Lung microvascular endothelial cell (primary cell): Measurements from ENCODE around the gene MCTP1. TPM values are rescaled to one million over a fixed set of nuclear protein-coding genes. Genes with fewer than 3 reads are reported as not detected.
"Not testable (repeated sequence)": the region's sequence is repeated elsewhere in the genome, so short reads cannot be mapped to it uniquely, and the experiment has no call there.

Experiments
- DNase-seq, 2 donors: peaks; one replicate each; pipeline versions ENCODE4 v3.0.0 to v3.0.0-alpha.2; 2010; ENCODE audit warnings: low read depth in 2 of 2
- total RNA-seq: library from RNA; depleted of rRNA; stranded (reverse); fragments of >200 nt; gene quantifications from 2 replicates; pipeline ENCODE4 v1.2.1, GENCODE V29; 2014

Gene MCTP1
- total RNA-seq, 1 donor from 2014 or later, result 55.8 TPM

DNA sequence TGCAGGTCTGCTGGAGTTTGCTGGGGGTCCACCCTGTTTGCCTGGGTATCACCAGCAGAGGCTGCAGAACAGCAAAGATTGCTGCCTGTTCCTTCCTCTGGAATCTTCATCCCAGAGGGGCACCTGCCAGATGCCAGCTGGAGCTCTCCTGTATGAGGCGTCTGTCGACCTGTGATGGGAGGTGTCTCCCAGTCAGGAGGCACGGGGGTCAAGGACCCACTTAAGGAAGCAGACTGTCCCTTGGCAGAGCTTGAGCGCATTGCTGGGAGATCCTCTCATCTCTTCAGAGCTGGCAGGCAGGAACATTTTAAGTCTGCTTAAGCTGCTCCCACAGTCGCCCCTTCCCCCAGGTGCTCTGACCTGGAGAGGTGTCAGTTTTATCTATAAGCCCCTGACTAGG, 456.7 kb downstream of the MCTP1 start:
- not testable (repeated sequence) for DNase-seq

GRCh38 chr5:94820488-94820887, 464.4 kb downstream of the MCTP1 start:
- no peak for DNase-seq

- DNase-seq, result no peak
Measured at GRCh38 chr5:94818904-94819303, 466.0 kb downstream of the MCTP1 start.

DNA sequence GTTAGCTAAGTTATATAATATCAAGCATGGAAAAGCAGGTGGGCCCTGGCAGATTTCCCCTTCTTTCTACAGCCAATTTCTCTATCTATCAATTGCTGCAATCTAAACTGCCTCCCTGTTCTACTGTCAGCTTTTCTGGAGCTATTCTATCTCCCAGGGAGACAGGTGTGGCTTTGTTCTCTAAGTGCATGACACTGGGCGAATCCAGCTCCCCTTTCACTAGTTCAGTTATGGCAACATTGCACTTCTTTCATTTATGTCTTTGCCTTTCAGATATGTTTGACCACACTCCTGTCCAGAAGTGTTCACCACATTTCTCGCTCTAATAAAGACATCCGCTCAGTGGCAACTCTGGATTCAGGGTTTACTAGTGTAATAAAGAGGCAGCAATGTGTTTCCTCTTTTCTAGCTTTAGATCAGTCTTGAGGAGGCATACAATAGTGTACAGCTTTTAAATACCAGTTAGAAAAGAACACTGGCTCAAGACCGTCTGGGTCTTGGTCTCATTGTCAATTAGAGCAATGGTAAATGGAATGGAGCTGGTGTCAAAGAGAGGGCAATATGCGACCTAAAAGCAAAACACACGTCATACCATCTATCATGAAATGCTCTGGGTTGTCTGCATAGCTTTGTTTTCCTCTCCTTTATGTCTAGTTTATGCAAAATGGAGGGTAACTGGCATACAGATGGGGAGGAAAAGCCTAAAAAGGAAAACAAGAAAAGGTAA, 469.4 kb downstream of the MCTP1 start:
- no peak for DNase-seq

GRCh38 chr5:94812232-94812631, 472.7 kb downstream of the MCTP1 start:
- no peak for DNase-seq

DNA sequence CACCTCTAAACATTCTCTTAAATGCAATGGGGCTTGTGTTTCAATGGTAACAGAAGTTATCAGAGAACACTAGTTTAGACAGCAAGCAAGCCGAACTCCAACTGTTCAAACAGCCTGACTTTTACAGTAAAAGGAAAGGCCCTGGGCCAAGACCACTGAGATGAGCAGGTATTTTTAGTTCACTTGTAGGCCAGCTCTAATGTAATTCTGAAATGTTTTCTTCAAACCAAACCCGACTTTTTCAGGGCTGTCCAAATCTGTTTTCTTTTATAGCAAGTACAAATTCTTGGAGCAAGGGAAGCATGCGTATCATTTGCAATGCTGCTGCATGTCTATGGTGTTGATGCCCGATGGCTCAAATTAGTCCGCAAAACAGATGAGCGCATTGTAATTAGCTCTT, 473.6 kb downstream of the MCTP1 start:
- DNase-seq, result no peak

DNA sequence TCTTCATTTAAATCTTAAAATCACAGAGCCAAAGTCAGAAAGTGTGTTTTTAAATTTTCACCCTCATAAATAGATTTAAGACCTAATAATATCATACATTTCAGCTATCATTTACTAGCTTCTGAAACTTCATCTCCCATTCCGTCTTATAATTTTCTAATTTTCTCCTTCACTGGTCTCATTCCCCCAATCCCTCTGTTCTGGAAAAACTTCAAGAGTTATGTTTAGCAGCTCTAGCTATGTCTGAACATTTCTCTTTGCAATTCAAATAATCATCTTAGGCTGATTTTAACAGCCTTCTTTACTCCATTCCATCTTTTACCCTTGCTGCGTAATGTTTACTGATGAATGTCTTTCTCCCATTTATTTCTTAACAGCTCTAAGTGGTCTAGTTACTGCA, 474.0 kb downstream of the MCTP1 start:
- DNase-seq, result no peak

DNA sequence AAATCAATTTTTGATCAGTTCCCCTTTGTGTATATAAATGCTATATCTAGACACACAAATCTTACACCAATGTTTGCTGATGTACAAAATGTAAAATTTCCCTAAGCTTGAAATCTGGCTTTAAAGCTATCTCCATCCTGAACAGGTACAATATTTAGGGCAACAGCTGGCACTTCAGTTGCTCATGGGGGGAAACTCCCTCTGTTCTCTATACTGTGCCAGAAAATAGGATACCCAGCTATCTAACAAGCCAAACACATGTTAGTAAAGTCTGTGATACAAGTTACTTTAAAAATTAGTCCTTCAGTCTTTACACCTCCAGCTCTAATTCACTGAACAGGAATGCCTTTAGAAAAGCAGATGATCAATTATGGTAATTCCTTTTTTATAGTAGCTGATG, 474.6 kb downstream of the MCTP1 start:
- DNase-seq, result no peak

DNA sequence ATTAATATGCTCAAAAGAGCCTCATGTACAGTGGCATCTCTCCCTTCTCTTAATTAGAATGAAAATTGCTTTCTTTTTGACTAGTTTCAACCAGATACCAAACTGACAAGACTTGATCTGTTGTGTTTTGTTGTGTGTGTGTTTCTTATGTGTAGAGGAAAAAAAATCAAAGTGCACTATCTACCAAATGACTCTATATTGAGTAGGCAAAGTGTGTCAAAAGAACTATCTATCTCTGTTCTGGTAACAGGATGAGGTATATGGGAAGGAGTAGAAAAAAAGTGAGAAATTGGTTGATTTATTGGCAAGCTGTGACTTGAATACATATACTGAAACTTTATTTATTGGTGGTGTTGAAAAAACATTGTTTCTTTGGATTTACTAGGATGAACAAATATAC, 476.4 kb downstream of the MCTP1 start:
- no peak for DNase-seq

DNA sequence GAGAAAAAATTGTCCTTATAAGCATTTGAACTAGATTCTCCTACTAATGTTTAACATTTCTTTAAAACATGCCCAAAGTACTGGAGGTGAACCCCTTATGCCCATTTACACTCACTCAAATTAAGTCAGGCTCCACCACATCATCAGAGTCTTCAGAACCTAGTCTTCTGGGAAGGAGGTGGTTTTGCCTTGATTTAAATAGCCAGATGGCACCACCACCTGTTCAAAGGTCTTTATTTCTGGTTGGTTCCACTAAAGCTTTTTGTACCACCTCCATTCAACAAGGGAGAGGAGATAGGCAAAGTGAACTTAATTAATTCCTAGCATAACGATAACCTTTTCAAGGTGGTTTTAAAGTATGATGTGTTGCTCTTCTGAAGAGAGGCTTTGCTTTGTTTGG, 476.9 kb downstream of the MCTP1 start:
- no peak for DNase-seq

DNA sequence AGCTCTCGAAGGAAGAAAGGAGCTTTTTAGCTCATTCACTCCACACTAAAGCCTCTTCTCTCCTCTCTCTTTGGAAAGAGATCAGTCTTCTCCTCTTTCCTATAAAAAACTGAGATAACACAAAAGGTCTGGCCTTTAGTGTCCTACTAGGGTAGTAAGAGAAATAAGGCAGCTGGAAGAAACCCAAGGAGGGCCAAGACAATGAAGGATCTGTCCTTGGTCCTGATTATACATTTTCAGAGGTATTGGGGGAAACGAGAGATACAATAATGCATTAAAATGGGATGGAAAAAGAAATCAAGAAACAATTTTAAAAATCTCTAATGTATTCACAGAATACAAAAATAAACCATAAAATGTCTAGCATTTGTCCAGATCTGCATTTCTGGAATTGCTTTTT, 482.4 kb downstream of the MCTP1 start:
- peak in 1 of 2 donors; percentile 12 for DNase-seq

GRCh38 chr5:94796586-94796985, 488.3 kb downstream of the MCTP1 start:
- no peak for DNase-seq

- peak in 1 of 2 donors; percentile 34 for DNase-seq
Measured at GRCh38 chr5:94793816-94794198, 491.1 kb downstream of the MCTP1 start.

- peak in 1 of 2 donors; percentile 74 for DNase-seq
Measured at GRCh38 chr5:94793113-94793815, 491.6 kb downstream of the MCTP1 start.

DNA sequence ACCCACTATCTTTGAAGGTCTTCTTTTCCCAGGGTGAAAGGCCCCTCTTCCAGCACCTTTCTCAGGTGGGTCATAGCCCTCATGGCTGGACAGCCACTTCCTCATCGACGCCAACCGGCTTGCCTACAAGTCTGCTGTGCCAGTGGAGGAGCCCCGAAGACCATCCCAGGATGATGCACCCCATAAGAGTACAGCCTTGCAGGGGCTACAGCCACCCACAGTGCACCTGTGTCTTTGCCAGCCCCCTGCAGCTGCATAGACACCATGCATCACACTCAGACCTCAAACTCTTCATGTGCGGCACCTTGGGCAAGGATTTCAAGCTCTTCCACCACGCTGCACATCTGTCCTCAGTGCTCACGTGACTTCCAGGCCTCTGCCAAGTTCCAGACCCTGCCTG, 493.1 kb downstream of the MCTP1 start:
- no peak for DNase-seq

DNA sequence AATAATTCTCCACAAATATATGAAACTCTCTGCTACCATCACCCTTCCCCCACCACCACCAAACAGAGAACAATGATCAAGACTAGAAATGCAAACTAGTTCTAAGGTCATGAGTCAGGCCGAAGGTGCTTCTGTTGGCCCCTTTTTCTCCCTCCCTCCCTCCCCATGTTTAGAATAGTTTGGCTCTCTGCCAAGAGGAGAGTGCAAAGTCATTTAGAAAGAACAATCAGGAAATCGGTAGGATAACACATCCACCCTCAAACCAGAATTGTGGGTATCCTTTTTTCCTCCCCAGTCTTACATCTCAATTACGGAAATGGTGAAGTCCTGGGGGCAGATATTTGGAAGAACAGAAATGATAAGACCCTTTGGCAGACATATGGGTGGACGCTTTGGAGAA, 496.4 kb downstream of the MCTP1 start:
- no peak for DNase-seq

GRCh38 chr5:94784536-94785505, 500.1 kb downstream of the MCTP1 start:
- DNase-seq, result no peak

GRCh38 chr5:94782383-94782782, 502.5 kb downstream of the MCTP1 start:
- no peak for DNase-seq

DNA sequence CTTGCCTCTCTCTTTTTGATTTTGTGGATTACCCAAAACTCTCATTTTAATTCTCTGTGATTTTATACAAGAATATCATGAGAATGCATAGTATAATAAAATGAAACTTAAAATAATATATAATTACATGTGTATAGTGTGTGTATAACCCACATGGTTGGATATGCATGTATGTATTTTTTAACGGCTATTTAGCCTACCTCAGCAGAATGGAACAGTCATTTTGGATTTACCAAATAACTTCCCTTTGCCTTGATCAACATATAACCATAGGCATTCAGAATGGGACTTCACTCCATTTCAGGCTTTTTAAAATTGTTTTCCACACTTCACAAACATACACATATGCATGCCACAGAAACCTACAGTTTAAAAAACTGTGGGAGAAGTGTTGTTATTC, 505.2 kb downstream of the MCTP1 start:
- DNase-seq, result no peak

GRCh38 chr5:94778732-94779131, 506.2 kb downstream of the MCTP1 start:
- DNase-seq, result no peak

- no peak for DNase-seq
Measured at GRCh38 chr5:94778299-94778698, 506.6 kb downstream of the MCTP1 start.
